ENCODE data around the gene UNC5C.

Gene UNC5C

GRCh38 chr4:95546221-95546620 lies 2.6 kb downstream of the UNC5C start:
- no peak for DNase-seq

GRCh38 chr4:95545546-95545945 lies 3.2 kb downstream of the UNC5C start:
- DNase-seq = no peak

- DNase-seq = no peak
These were observed 4.4 kb downstream of the UNC5C start for GRCh38 chr4:95544113-95545103.

- DNase-seq = no peak
These were observed 6.7 kb downstream of the UNC5C start for GRCh38 chr4:95541889-95542607.

- DNase-seq = no peak
These were observed 7.7 kb downstream of the UNC5C start for GRCh38 chr4:95541094-95541493.

- DNase-seq = no peak
These were observed 8.5 kb downstream of the UNC5C start for GRCh38 chr4:95540227-95540626.

GRCh38 chr4:95539106-95539505 lies 9.7 kb downstream of the UNC5C start:
- no peak for DNase-seq

GRCh38 chr4:95537863-95538488 lies 10.8 kb downstream of the UNC5C start:
- no peak for DNase-seq

GRCh38 chr4:95537191-95537590 lies 11.6 kb downstream of the UNC5C start:
- no peak for DNase-seq

GRCh38 chr4:95536650-95537049 lies 12.1 kb downstream of the UNC5C start:
- DNase-seq = no peak

GRCh38 chr4:95535180-95535579 lies 13.6 kb downstream of the UNC5C start:
- DNase-seq = no peak

GRCh38 chr4:95534032-95534431 lies 14.7 kb downstream of the UNC5C start:
- no peak for DNase-seq

- DNase-seq = no peak
These were observed 15.5 kb downstream of the UNC5C start for GRCh38 chr4:95533254-95533653.

GRCh38 chr4:95532305-95532704 lies 16.5 kb downstream of the UNC5C start:
- DNase-seq = no peak

- DNase-seq = no peak
These were observed 17.6 kb downstream of the UNC5C start for GRCh38 chr4:95531141-95531540.

GRCh38 chr4:95529946-95530345 lies 18.8 kb downstream of the UNC5C start:
- no peak for DNase-seq

- no peak for DNase-seq
These were observed 20.3 kb downstream of the UNC5C start for GRCh38 chr4:95528388-95528948.

- no peak for DNase-seq
These were observed 22.7 kb downstream of the UNC5C start for GRCh38 chr4:95526075-95526474.

GRCh38 chr4:95524729-95525128 lies 24.0 kb downstream of the UNC5C start:
- DNase-seq = no peak

- DNase-seq = no peak
These were observed 24.6 kb downstream of the UNC5C start for GRCh38 chr4:95524184-95524583.

- DNase-seq = no peak
These were observed 25.9 kb downstream of the UNC5C start for GRCh38 chr4:95522682-95523530.
